GM18909 (cell line): ENCODE measurements around the gene THOC7.

Source experiments
- ATAC-seq: cut with Tn5 transposase; IDR thresholded peaks from one replicate; pipeline ENCODE4 v1.9.1; 2021; ENCODE audit warnings: mild to moderate bottlenecking; ENCODE audit not compliant: unreplicated experiment, poor library complexity

The THOC7 gene

GRCh38 chr3:63863150-63864007, at the start of gene THOC7, which contains the start of gene ATXN7:
Gene THOC7 (minus strand): TSS chr3:63863805. CDS start chr3:63863790, 15 bp downstream.
Gene ATXN7 (plus strand): TSS chr3:63863867. CDS start chr3:63912599, 48,732 bp downstream.
- ATAC-seq, result peak; percentile 76

- ATAC-seq, result peak; percentile 24
Measured at GRCh38 chr3:63912768-63913588, 49.4 kb upstream of the THOC7 start.

- peak; percentile 80 for ATAC-seq
Measured at GRCh38 chr3:63911873-63912767, 48.5 kb upstream of the THOC7 start, which contains the start of gene SCAANT1. Gene SCAANT1 (minus strand): TSS chr3:63912383.

GRCh38 chr3:63911509-63911872, 47.9 kb upstream of the THOC7 start:
- no peak for ATAC-seq

- no peak for ATAC-seq
Measured at GRCh38 chr3:63910891-63911290, 47.3 kb upstream of the THOC7 start.

GRCh38 chr3:63910001-63910400, 46.4 kb upstream of the THOC7 start:
- ATAC-seq, result no peak

GRCh38 chr3:63909431-63909830, 45.8 kb upstream of the THOC7 start:
- no peak for ATAC-seq

- no peak for ATAC-seq
Measured at GRCh38 chr3:63908776-63909175, 45.2 kb upstream of the THOC7 start.

GRCh38 chr3:63908081-63908736, 44.6 kb upstream of the THOC7 start:
- no peak for ATAC-seq

- no peak for ATAC-seq
Measured at GRCh38 chr3:63905731-63906620, 42.4 kb upstream of the THOC7 start.

GRCh38 chr3:63900459-63900858, 36.9 kb upstream of the THOC7 start:
- no peak for ATAC-seq

- no peak for ATAC-seq
Measured at GRCh38 chr3:63900010-63900409, 36.4 kb upstream of the THOC7 start.

- peak; percentile 65 for ATAC-seq
Measured at GRCh38 chr3:63896332-63897030, 32.9 kb upstream of the THOC7 start.

GRCh38 chr3:63895422-63896189, 32.0 kb upstream of the THOC7 start:
- ATAC-seq, result no peak

- ATAC-seq, result no peak
Measured at GRCh38 chr3:63892773-63893352, 29.3 kb upstream of the THOC7 start.

- no peak for ATAC-seq
Measured at GRCh38 chr3:63891518-63891917, 27.9 kb upstream of the THOC7 start.

- no peak for ATAC-seq
Measured at GRCh38 chr3:63886858-63887257, 23.3 kb upstream of the THOC7 start.
